K562 treated with DMSO at 1 percent for 24 hours (cell line): ENCODE data around the gene PSMG2. TPM values are rescaled to one million over a fixed set of nuclear protein-coding genes. Genes with fewer than 3 reads are reported as not detected.

Experiments used
- total RNA-seq: library from RNA; unstranded; fragments of 300-600 nt; gene quantifications from 2 replicates; pipeline ENCODE4 v1.2.3, GENCODE V29; 2022; ENCODE audit warnings: low read depth; ENCODE audit not compliant: insufficient read depth

PSMG2 gene, protein sequence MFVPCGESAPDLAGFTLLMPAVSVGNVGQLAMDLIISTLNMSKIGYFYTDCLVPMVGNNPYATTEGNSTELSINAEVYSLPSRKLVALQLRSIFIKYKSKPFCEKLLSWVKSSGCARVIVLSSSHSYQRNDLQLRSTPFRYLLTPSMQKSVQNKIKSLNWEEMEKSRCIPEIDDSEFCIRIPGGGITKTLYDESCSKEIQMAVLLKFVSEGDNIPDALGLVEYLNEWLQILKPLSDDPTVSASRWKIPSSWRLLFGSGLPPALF
- total RNA-seq: 52.1 and 58.3 TPM in 2 replicates

DNA sequence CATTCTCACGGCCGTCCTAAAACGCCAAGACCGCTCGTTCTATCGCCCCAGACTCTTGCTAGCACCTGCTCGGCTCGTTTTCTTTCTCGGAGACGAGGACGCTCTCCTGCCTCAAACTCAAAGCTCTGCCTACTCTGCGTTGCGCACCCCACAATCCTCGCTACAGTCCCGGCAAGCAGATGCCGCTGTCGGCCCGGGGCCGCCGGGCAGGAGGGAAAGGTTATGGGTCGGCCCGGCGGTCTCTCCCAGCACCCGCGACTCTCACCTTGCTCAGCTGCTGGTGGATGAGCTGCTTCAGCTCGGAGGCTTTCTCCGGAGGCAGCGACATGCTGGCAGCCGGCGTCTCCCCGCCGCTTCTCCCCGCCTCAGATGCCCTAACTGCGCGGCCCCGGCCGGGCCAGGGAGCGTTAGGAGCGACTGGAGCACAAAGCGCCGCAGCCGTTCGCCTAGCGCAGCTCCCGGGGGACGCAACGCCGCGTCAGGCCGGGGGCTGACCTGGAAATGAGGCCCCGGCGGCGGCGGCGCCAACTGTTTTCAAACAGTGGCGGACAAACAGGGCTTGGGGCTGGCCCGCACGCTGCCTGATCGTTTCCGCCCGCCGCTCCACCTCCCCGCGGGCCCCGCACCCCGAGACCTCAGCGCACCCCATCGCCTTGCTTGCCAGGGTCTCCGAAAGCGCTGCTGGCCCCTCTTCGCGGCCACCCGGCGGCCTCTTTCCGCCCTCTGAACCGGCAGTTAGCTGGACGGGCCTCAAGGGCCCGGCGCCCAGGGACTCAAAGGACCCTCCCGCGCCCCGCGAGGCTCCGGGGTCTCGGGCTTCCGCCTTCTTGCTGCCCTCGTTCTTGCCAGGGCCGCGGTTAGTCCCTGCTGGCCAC lies at the start of gene PSMG2, which contains the start of gene CEP76:
Gene PSMG2 (plus strand): TSS at position 822 of the 875 bp plus-strand sequence. CDS start 66 bp downstream, outside the sequence.
Gene CEP76 (minus strand): TSS at position 503 of the 875 bp plus-strand sequence. CDS start 175 bp downstream, at position 328.

DNA sequence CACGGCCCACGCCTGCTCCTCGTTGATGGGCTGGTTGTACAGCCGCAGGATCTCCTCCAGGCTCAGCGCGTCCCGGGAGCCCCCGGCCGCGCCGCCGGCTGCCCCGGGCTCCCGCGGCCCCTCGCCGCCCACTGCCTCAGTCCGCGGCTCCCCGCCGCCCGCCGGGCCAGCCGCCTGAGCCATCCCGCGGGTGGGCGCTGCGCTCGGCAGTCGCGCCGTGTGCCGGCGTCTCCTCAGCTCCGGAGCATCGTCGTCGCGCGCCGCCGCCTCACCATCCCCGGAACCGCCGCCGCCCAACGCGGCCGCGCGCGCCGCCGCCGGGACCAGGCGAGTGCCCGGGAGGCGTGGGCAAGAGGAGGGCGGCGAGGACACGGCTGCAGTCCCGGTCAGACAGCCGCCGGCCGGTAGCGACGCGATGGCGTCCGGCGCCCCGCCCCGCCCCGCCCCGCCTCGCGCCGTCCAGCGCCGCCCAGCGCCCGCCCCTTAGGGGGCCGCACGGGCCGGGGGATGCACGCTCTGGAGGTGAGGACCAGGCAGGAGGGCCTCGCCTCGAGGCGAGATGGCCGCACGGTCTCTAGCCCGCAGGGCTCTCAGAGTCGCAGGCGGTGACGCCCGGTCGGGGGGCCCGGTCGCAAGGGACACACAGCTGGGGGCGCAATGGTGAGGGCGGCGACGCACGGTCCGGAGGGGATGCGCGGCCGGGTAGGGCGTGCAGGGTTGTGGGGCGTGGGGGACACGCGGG lies 45.0 kb upstream of the PSMG2 start, which contains the start of gene SPIRE1:
Gene SPIRE1 (minus strand): TSS at position 424 of the 742 bp plus-strand sequence. CDS start 241 bp downstream, at position 183.

Other genes starting within 250 kb of the PSMG2 start
- gene SPIRE1, start 44.9 kb upstream of the PSMG2 start, total RNA-seq: 11.8 and 13.9 TPM in 2 replicates
- gene CEP76, start 319 bp upstream of the PSMG2 start, total RNA-seq: 10.1 and 12.3 TPM in 2 replicates
- 20.3 and 21.6 TPM in 2 replicates for gene PTPN2, start 181.2 kb downstream of the PSMG2 start, total RNA-seq
- gene SEH1L, start 245.0 kb downstream of the PSMG2 start, total RNA-seq: 21.4 and 27.1 TPM in 2 replicates